ENCODE results near the gene SCCPDH.

Gene SCCPDH

DNA sequence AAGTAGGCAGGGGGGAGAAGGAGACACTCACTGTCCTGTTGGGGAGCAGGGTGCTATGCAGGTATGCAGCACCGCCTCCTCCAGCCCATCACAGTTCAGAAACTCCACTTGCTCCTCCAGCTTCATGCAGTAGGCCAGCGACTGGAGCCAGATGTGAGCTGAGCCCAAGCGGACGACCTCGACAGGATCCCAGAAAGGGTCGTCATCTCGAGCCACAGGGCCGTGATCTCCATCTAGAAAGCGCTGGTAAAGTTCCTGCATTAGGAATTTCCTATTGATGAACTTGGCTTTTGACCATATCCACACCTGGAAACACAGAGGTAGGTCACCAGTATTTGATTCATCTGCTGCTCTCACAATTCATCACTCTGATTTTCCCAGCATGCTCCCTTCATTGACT, 56.1 kb downstream of the SCCPDH start:
- no peaks in the 10 kb centered on the region for H3K27me3 ChIP-seq (ENCODE audit: insufficient read depth, low read length)
- no peaks in the 10 kb centered on the region for H3K79me2 ChIP-seq (ENCODE audit: insufficient read depth, low read length)
- no peaks in the 10 kb centered on the region for H3K9me3 ChIP-seq (ENCODE audit: low read length)
- no peak for TF ChIP-seq CTCF (IDR thresholded peaks at IDR 0.05; ENCODE audit: low read length)
- TF ChIP-seq EZH2 (IDR thresholded peaks at IDR 0.05; ENCODE audit: borderline replicate concordance, low read length) = no peak
- no peak overlapping the region for H3K4me3 ChIP-seq (ENCODE audit: low read depth, low read length, poor library complexity, severe bottlenecking)
- H3K4me1 ChIP-seq (ENCODE audit: insufficient read depth, low read length, severe bottlenecking) = peaks cover 27% of the 10 kb centered on the region
- H2AFZ ChIP-seq (ENCODE audit: low read length) = no peak overlapping the region
- H3F3A ChIP-seq (ENCODE audit: insufficient read depth, low read length) = no peaks in the 10 kb centered on the region
- H3K27ac ChIP-seq (ENCODE audit: low read depth, low read length, poor library complexity, severe bottlenecking) = no peak overlapping the region
- no peak overlapping the region for H3K9ac ChIP-seq (ENCODE audit: low read length)
- peaks cover 19% of the 10 kb centered on the region for H3K36me3 ChIP-seq (ENCODE audit: insufficient read depth, low read length)
- no peak overlapping the region for H3K4me2 ChIP-seq (ENCODE audit: low read length)
- no peaks in the 10 kb centered on the region for H3K9me2 ChIP-seq (ENCODE audit: low read depth, low read length)
- no peaks in the 10 kb centered on the region for H4K20me1 ChIP-seq (ENCODE audit: insufficient read depth, low read length)

DNA sequence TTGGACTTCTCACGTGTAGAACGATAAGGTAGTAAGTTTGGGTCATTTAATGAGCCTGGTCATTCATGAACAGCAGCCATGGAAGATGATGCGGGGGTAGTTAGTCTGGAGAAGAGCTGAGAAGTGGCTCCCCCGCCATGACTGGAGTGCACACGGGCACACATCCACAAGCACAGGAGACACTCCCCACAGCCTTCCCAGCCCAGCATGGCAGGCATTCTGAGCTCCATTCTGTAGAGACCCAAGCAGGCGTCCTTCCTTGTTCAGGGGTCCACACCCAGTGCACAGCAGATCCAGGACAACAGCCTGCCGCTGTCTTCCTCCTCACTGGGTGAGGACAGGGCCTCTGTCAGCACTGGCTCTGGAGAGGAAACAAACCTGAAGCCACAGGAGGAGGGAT, 57.0 kb downstream of the SCCPDH start:
- no peaks in the 10 kb centered on the region for H3K9me2 ChIP-seq (ENCODE audit: low read depth, low read length)
- no peak overlapping the region for H3K4me2 ChIP-seq (ENCODE audit: low read length)
- no peak overlapping the region for H3K9ac ChIP-seq (ENCODE audit: low read length)

DNA sequence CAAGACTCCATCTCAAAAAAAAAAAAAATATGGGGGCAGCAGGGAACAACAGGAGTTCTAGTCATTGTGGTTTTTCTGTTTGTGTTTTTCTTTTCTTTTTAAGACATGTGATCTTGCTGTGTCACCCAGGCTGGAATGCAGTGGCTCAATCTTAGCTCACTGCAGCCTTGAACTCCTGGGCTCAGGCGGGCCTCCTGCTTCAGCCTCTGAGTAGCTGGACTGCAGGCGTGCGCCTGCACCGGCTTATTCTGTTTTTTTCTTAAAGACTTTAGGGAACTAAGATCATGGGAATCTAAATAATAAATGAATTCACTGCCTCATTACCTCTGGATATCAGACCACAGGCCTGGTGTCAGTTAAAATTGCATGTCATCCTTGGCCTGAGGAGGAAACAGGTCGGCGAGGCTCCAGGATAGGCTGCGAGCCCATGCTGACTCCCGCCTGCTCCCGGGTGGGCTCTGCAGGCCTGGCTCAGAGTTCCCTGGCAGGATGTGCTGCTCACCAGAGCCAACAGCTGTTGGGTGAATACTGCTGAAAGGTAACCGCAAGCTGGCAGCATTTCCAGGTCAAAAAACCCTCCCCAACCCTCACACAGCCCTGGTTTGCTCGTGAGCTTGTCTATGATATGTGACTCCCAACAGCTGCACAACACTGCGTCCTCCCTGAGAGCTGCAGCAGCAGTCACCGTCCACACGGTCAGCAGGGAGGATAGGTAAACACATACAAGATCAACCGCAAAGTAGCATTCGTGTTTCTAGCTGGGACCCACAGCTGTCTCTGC, 58.1 kb downstream of the SCCPDH start:
- no peak overlapping the region for H2AFZ ChIP-seq (ENCODE audit: low read length)
- no peaks in the 10 kb centered on the region for H4K20me1 ChIP-seq (ENCODE audit: insufficient read depth, low read length)
- H3F3A ChIP-seq (ENCODE audit: insufficient read depth, low read length) = no peaks in the 10 kb centered on the region
- no peaks in the 10 kb centered on the region for H3K79me2 ChIP-seq (ENCODE audit: insufficient read depth, low read length)
- no peak overlapping the region for H3K4me3 ChIP-seq (ENCODE audit: low read depth, low read length, poor library complexity, severe bottlenecking)
- peak overlapping the region; percentile 48 for H3K27ac ChIP-seq (ENCODE audit: low read depth, low read length, poor library complexity, severe bottlenecking)
- peaks cover 32% of the 10 kb centered on the region for H3K4me1 ChIP-seq (ENCODE audit: insufficient read depth, low read length, severe bottlenecking)
- H3K4me2 ChIP-seq (ENCODE audit: low read length) = no peak overlapping the region; the same call in 1 of the 2 replicates
- H3K27me3 ChIP-seq (ENCODE audit: insufficient read depth, low read length) = no peaks in the 10 kb centered on the region
- 0 out of 2 replicates have a peak, but pooled peaks cover 5% of the 10 kb centered on the region for H3K36me3 ChIP-seq (ENCODE audit: insufficient read depth, low read length)
- TF ChIP-seq EZH2 (IDR thresholded peaks at IDR 0.05; ENCODE audit: borderline replicate concordance, low read length) (no peak), CTCF (IDR thresholded peaks at IDR 0.05; ENCODE audit: low read length) (no peak)
- no peaks in the 10 kb centered on the region for H3K9me2 ChIP-seq (ENCODE audit: low read depth, low read length)
- no peak overlapping the region; the same call in 1 of the 2 replicates for H3K9ac ChIP-seq (ENCODE audit: low read length)
- peaks cover 4% of the 10 kb centered on the region; the same call in 1 of the 2 replicates for H3K9me3 ChIP-seq (ENCODE audit: low read length)

More for the DNA sequence above, 57.0 kb downstream of the SCCPDH start:
- Histone ChIP-seq H3K4me3 (ENCODE audit: low read depth, low read length, poor library complexity, severe bottlenecking) (no peak overlapping the region), H3K27me3 (ENCODE audit: insufficient read depth, low read length) (no peaks in the 10 kb centered on the region), H2AFZ (ENCODE audit: low read length) (no peak overlapping the region), H3K36me3 (ENCODE audit: insufficient read depth, low read length) (peaks cover 9% of the 10 kb centered on the region; the same call in 1 of the 2 replicates), H4K20me1 (ENCODE audit: insufficient read depth, low read length) (no peaks in the 10 kb centered on the region), H3F3A (ENCODE audit: insufficient read depth, low read length) (no peaks in the 10 kb centered on the region), H3K4me1 (ENCODE audit: insufficient read depth, low read length, severe bottlenecking) (peaks cover 28% of the 10 kb centered on the region), H3K27ac (ENCODE audit: low read depth, low read length, poor library complexity, severe bottlenecking) (no peak overlapping the region), H3K79me2 (ENCODE audit: insufficient read depth, low read length) (no peaks in the 10 kb centered on the region), H3K9me3 (ENCODE audit: low read length) (peaks cover 4% of the 10 kb centered on the region; the same call in 1 of the 2 replicates)
- TF ChIP-seq EZH2 (IDR thresholded peaks at IDR 0.05; ENCODE audit: borderline replicate concordance, low read length) = no peak
- no peak for TF ChIP-seq CTCF (IDR thresholded peaks at IDR 0.05; ENCODE audit: low read length)
